Breast epithelium (tissue), 3 donors: ENCODE data around the gene TRAPPC10.

Source experiments
- CTCF ChIP-seq, 3 donors: fragments of 450-650 bp; IDR thresholded peaks; one replicate each; pipeline ENCODE4 v1.5.1; 2016 to 2017; ENCODE audit warnings: antibody characterized with exemption in 3 of 3, mild to moderate bottlenecking in 3 of 3, moderate library complexity in 3 of 3
- POLR2A ChIP-seq: fragments of 450-650 bp; IDR thresholded peaks from one replicate; pipeline ENCODE4 v1.6.1; 2016; ENCODE audit warnings: antibody characterized with exemption, mild to moderate bottlenecking, moderate library complexity
- POLR2AphosphoS5 ChIP-seq, 3 donors: sonication (generic); formaldehyde crosslinking; IDR thresholded peaks; one replicate each; pipeline ENCODE4 v1.6.1; 2017; ENCODE audit warnings: antibody characterized with exemption in 3 of 3

- TF ChIP-seq POLR2A (no peak), POLR2AphosphoS5 (IDR thresholded peaks at IDR 0.05) (no peak), CTCF (IDR thresholded peaks at IDR 0.05) (no peak)
Observed at GRCh38 chr21:44089001-44089911, 77.1 kb downstream of the TRAPPC10 start.
